Skeletal muscle tissue (tissue), 4 donors: ENCODE measurements around the gene ATP6V1E1. TPM values are rescaled to one million over a fixed set of nuclear protein-coding genes. Genes with fewer than 3 reads are reported as not detected.

Experiments used
- H3K27ac ChIP-seq: one replicate; pipeline ENCODE4 v1.7.0; 2013; ENCODE audit warnings: mild to moderate bottlenecking, low read depth, low read length, inconsistent platforms
- H3K27me3 ChIP-seq, 3 donors: one replicate each; pipeline ENCODE4 v1.7.0; 2013; ENCODE audit warnings: low read length in 3 of 3; ENCODE audit not compliant: control insufficient read depth in 3 of 3, insufficient read depth in 3 of 3
- H3K36me3 ChIP-seq, 3 donors: one replicate each; pipeline ENCODE4 v1.7.0; 2013; ENCODE audit warnings: low read length in 3 of 3; ENCODE audit not compliant: control insufficient read depth in 3 of 3, insufficient read depth in 3 of 3
- H3K4me1 ChIP-seq, 3 donors: one replicate each; pipeline ENCODE4 v1.7.0; 2013; ENCODE audit warnings: low read length in 3 of 3, mild to moderate bottlenecking in 3 of 3; ENCODE audit not compliant: control insufficient read depth in 3 of 3, insufficient read depth in 3 of 3
- H3K4me3 ChIP-seq, 3 donors: one replicate each; pipeline ENCODE4 v1.7.0; 2013; ENCODE audit warnings: low read length in 3 of 3
- H3K9ac ChIP-seq, 3 donors: one replicate each; pipeline ENCODE4 v1.7.0; 2013; ENCODE audit warnings: low read length in 3 of 3, mild to moderate bottlenecking in 3 of 3, moderate library complexity in 2 of 3, low read depth in 1 of 3
- H3K9me3 ChIP-seq, 3 donors: one replicate each; pipeline ENCODE4 v1.7.0; 2013; ENCODE audit warnings: low read length in 3 of 3; ENCODE audit not compliant: control insufficient read depth in 3 of 3
- total RNA-seq: library from RNA; depleted of rRNA; stranded (reverse); fragments of >200 nt; gene quantifications from one replicate; pipeline ENCODE4 v1.2.3, GENCODE V29; 2014
- donor health status: Osteomylitis.

ATP6V1E1 gene
- total RNA-seq, 1 donor from 2014 or later: 60.0 TPM

DNA sequence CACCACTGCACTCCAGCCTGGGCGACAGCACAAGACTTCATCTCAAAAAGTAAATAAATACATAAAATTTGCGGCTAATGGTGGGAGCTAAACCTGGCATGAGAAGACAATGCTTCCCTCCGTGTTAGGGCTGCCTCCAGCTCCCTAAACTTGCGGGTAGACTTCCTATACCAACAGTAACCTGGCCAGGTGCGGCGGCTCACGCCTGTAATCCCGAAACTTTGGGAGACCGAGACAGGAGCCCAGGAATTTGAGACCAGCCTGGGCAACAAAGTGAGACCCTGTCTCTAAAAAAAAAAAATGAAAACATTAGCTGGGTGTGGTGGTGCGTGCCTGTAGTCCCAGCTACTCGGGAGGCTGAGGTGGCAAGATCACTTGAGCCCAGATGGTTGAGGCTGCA, 39.9 kb downstream of the ATP6V1E1 start:
- no peak overlapping the region for H3K4me3 ChIP-seq
- H3K9me3 ChIP-seq: no peaks in the 10 kb centered on the region
- no peak overlapping the region for H3K27ac ChIP-seq
- H3K9ac ChIP-seq: no peak overlapping the region
- H3K27me3 ChIP-seq: no peaks in the 10 kb centered on the region
- H3K4me1 ChIP-seq: peaks cover 4 to 6% (median 5%) of the 10 kb centered on the region in 3 donors
- H3K36me3 ChIP-seq: peaks cover 23 to 40% (median 32%) of the 10 kb centered on the region in 3 donors

DNA sequence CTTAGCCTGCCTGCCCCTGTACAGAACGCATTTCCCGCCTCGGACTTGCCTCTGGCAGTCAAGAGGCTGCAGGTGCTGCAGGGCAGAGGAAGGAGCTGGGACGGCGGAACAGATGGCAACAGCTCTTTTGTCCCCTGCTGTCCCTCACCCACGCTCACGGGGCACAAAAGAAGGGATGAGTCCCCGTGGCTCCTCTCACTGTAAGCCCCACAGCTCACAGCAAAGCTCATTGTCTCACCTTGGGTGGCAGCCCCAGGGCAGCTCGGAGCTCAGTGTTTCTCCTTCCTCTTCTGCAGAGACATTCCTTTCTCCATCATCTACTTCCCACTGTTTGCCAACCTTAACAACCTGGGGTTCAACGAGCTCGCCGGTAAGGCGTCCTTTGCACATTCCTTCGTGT, 40.9 kb downstream of the ATP6V1E1 start:
- Histone ChIP-seq H3K9ac (no peak overlapping the region), H3K9me3 (no peaks in the 10 kb centered on the region), H3K27me3 (no peaks in the 10 kb centered on the region), H3K36me3 (peaks cover 16 to 33% (median 25%) of the 10 kb centered on the region in 3 donors), H3K4me1 (peaks cover 4 to 6% (median 5%) of the 10 kb centered on the region in 3 donors), H3K27ac (no peak overlapping the region), H3K4me3 (no peak overlapping the region)

DNA sequence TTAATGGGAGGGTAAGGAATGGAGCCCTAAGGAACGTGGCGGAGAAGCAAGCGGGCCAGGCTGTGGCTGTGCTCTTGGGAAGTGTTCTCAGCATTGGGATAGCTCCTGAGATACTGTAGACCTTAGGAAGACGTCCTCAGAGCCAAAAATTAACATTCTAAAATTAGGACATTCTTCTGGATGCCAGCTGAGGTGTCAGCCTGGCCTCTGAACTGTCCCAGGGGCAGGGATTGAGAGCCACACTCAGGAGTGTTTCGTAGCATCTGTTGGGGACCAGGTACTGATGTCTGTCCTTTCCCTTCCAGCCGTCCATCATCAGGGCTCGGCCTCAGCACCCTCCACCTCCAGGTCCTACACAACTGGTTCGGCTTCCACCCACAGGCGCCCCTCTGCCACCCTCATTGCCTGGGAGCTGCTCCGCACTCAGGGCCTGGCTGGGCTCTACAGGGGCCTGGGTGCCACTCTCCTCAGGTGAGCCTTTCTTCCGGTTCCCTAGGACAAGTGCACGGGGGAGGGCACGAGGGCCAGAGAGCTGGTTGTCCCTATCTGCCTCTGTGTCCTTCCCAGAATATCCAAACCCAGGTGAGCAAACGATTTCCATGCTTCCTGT, 41.6 kb downstream of the ATP6V1E1 start:
- Histone ChIP-seq H3K36me3 (peaks cover 9 to 31% (median 18%) of the 10 kb centered on the region in 3 donors), H3K4me1 (peaks cover 4 to 6% (median 5%) of the 10 kb centered on the region in 3 donors), H3K4me3 (no peak overlapping the region), H3K27ac (no peak overlapping the region), H3K9me3 (no peaks in the 10 kb centered on the region), H3K9ac (no peak overlapping the region), H3K27me3 (no peaks in the 10 kb centered on the region)

DNA sequence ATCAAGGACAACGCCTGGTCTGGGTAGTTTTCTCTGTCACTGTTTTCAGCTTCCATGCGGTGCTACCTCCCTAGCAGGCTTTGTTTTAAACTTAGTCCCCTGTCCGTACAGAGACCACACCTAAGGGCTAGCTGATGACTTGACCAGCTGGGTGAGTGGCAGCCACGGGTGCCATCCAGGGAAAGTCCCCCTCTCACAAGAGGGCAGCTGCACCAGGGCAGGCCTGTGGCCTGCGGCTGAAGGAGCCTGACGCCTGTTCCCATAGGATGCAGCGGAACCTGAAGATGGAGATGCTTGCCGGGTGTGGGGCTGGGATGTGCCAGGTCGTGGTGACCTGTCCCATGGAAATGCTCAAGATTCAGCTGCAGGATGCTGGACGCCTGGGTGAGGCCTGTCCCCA, 45.4 kb downstream of the ATP6V1E1 start:
- H3K9me3 ChIP-seq: no peaks in the 10 kb centered on the region
- no peak overlapping the region for H3K4me3 ChIP-seq
- H3K9ac ChIP-seq: no peak overlapping the region
- H3K36me3 ChIP-seq: peaks cover 0 to 13% (median 0%) of the 10 kb centered on the region in 3 donors
- H3K4me1 ChIP-seq: peaks cover 4 to 6% (median 5%) of the 10 kb centered on the region in 3 donors
- H3K27me3 ChIP-seq: no peaks in the 10 kb centered on the region
- no peak overlapping the region for H3K27ac ChIP-seq

DNA sequence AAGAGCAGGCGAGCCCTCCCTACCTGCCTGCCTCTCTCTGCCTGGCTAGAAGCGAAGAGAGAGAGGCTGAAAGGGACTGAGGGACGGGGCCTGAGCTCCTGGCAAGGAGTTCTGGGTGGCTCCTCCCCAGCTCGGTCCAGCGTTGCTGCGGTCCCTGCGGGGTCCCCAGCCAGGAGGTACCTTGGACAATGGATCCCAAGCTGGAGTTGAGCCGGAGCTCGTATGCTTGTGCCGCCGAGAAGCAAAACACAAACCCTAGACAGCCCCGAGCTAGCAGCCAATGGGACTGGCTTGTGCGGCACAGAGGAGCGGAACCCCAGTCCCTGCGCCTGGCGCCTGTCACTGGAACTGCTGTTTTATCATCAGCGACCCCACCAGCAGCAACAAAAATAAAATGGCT, 46.9 kb downstream of the ATP6V1E1 start:
- peaks cover under 1 to 3% (median under 1%) of the 10 kb centered on the region in 3 donors for H3K4me1 ChIP-seq
- peaks cover 0 to 6% (median 0%) of the 10 kb centered on the region in 3 donors for H3K36me3 ChIP-seq
- no peak overlapping the region for H3K4me3 ChIP-seq
- H3K27me3 ChIP-seq: no peaks in the 10 kb centered on the region
- H3K9me3 ChIP-seq: no peaks in the 10 kb centered on the region
- H3K9ac ChIP-seq: no peak overlapping the region
- no peak overlapping the region for H3K27ac ChIP-seq

DNA sequence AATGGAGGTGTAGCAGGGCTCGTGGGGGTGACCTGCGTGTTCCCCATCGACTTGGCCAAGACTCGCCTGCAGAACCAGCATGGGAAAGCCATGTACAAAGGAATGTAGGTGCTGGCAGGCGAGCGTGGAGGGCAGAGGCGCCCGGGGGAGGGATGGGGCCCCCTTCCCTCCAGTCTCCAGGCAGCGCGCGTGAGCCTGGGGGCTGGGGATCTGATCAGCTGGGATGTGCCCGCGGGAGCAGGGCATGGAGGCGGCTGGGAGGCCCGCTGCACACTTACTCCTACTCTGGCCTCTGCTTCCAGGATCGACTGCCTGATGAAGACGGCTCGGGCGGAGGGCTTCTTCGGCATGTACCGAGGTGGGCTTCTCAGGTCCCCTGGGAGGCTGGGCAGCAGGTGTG, 47.5 kb downstream of the ATP6V1E1 start:
- H3K4me1 ChIP-seq: peaks cover 0 to 5% (median 4%) of the 10 kb centered on the region in 3 donors
- H3K27ac ChIP-seq: no peak overlapping the region
- H3K4me3 ChIP-seq: no peak overlapping the region
- H3K9ac ChIP-seq: no peak overlapping the region
- H3K9me3 ChIP-seq: no peaks in the 10 kb centered on the region
- H3K27me3 ChIP-seq: no peaks in the 10 kb centered on the region
- H3K36me3 ChIP-seq: peaks cover 0 to 6% (median 0%) of the 10 kb centered on the region in 3 donors

DNA sequence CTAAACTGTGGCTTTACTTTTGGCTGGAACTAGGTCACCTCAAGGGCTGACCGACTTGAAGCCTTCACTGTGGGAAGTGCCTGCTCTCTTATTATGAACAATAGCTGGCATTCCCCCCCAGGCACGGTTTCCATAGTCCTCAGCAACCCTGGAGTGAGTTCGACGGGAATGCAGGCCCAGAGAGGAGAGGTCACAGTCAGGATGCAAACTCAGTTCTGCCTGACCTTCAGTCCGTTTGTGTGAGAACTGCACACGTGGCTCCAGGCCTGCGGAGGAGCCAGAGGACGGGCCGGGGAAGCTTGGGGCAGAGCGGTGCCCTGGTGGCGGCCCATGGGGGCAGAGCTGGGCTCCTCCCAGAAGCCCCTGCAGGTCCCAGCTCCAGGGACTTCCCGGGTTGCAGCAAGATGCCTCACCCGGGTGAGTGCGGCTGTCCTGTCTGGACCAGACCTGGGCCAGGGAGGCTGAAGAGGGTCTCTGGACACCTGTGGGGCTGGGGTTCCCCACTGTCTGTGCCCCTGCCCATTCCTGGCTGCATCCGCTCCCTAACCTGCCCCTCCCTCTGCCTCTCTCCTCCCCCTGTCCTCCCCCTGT, 48.0 kb downstream of the ATP6V1E1 start:
- no peak overlapping the region for H3K9ac ChIP-seq
- H3K27me3 ChIP-seq: no peaks in the 10 kb centered on the region
- peaks cover 0 to 6% (median 0%) of the 10 kb centered on the region in 3 donors for H3K36me3 ChIP-seq
- no peaks in the 10 kb centered on the region for H3K9me3 ChIP-seq
- H3K27ac ChIP-seq: no peak overlapping the region
- no peak overlapping the region for H3K4me3 ChIP-seq
- peaks cover 0 to 5% (median 4%) of the 10 kb centered on the region in 3 donors for H3K4me1 ChIP-seq

DNA sequence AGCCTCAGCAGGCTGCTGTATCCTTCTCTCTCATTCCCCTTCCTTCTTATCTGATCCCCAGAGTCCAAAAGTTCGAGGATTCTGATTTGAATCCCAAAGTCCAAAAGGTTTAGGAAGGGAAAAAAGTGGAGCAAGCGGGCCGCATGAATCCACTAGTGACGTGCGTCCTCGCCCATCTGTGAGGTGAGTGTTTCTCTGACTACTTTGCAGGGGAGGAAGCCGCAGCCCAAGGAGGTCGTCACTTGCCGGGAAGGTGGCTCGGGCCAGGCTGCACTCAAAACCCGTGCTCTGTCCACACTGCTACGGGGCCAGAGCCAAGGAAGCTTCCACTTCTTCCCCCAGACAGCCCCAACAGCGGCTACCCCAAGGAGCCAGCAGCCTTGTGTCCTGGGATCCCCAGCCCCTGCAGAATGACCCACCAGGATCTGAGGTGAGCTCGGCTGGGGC, 49.0 kb downstream of the ATP6V1E1 start:
- H3K4me3 ChIP-seq: no peak overlapping the region
- no peaks in the 10 kb centered on the region for H3K27me3 ChIP-seq
- H3K27ac ChIP-seq: no peak overlapping the region
- H3K9me3 ChIP-seq: no peaks in the 10 kb centered on the region
- H3K9ac ChIP-seq: no peak overlapping the region
- H3K4me1 ChIP-seq: peaks cover 0 to 5% (median 4%) of the 10 kb centered on the region in 3 donors
- peaks cover 0 to 6% (median 0%) of the 10 kb centered on the region in 3 donors for H3K36me3 ChIP-seq

DNA sequence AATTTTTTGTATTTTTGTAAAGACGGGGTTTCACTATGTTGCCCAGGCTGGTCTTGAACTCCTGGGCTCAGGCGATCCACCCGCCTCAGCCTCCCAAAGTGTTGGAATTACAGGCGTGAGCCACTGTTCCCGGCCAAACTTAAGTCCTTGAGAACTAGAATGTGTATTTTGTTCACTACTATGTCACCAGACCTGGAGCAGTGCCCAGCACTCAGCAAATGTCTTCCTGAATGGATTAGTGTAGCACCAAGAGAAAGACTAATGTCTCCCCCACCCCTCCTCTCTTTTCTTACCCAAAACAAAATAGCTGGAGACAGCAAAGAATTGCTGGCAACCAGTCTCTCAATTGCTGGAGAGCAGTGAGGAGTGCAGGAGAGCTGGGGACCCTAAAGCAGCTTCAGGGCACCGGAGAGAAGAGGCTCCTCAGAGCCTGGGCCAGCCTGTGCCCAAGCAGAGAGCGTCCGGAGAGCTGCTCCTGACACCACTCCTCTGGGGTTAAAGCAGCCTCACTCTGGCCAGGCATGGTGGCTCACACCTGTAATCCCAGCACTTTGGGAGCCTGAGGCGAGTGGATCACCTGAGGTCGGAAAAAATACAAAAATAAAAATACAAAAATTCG, 50.3 kb downstream of the ATP6V1E1 start:
- no peaks in the 10 kb centered on the region for H3K9me3 ChIP-seq
- no peak overlapping the region for H3K4me3 ChIP-seq
- H3K4me1 ChIP-seq: peaks cover 0 to 5% (median 4%) of the 10 kb centered on the region in 3 donors
- H3K9ac ChIP-seq: no peak overlapping the region
- H3K36me3 ChIP-seq: peaks cover 0 to 6% (median 0%) of the 10 kb centered on the region in 3 donors
- no peak overlapping the region for H3K27ac ChIP-seq
- no peaks in the 10 kb centered on the region for H3K27me3 ChIP-seq

DNA sequence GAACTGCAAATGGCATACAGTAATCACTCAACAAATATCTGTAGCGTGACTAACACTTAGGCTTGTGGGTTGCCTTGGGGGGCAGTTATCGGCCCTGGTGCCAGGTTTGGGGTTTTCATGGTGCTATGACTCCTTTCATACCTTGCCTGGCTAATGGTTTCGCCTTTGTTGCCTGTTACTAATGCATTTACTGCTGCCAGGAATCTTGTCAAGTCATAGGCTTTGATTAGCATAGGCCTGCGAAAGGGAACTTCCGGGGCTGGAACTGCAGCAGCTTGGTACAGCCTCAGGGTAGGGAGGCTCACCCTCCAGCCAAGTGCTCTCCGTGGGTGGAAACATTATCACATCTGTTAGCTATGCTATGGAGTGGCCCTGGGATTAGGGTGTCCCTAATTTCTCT, 52.1 kb downstream of the ATP6V1E1 start:
- no peak overlapping the region for H3K9ac ChIP-seq
- H3K27me3 ChIP-seq: no peaks in the 10 kb centered on the region
- H3K27ac ChIP-seq: no peak overlapping the region
- H3K9me3 ChIP-seq: no peaks in the 10 kb centered on the region
- peaks cover 4 to 9% (median 8%) of the 10 kb centered on the region in 3 donors for H3K4me1 ChIP-seq
- H3K4me3 ChIP-seq: no peak overlapping the region
- H3K36me3 ChIP-seq: no peaks in the 10 kb centered on the region
